Mesenchymal stem cell (in vitro differentiated cells and primary cell): ENCODE data around the gene ADGB.

Experiments
- DNase-seq: peaks from one replicate; pipeline ENCODE4 v3.0.0-alpha.2; 2013
- H2AFZ ChIP-seq: one replicate; pipeline ENCODE4 v1.6.1; 2013; ENCODE audit warnings: low read depth, mild to moderate bottlenecking, control low read depth, inconsistent platforms, low read length, moderate library complexity
- H2AK5ac ChIP-seq: 2 replicates; pipeline ENCODE4 v1.6.1; 2013; ENCODE audit warnings: low read length, moderate library complexity, mild to moderate bottlenecking, inconsistent platforms; ENCODE audit not compliant: severe bottlenecking
- H2BK120ac ChIP-seq: one replicate; pipeline ENCODE4 v1.6.1; 2013; ENCODE audit warnings: low read depth, mild to moderate bottlenecking, inconsistent platforms, low read length, moderate library complexity
- H2BK12ac ChIP-seq, 2 experiments: one replicate each; pipeline ENCODE4 v1.6.1; 2013; ENCODE audit warnings: inconsistent platforms in 2 of 2, low read length in 2 of 2, mild to moderate bottlenecking in 2 of 2, moderate library complexity in 2 of 2, control low read depth in 1 of 2
- H2BK15ac ChIP-seq: one replicate; pipeline ENCODE4 v1.6.1; 2013; ENCODE audit warnings: mild to moderate bottlenecking, low read depth, inconsistent platforms; ENCODE audit not compliant: poor library complexity, severe bottlenecking
- H2BK5ac ChIP-seq: 2 replicates; pipeline ENCODE4 v1.6.1; 2013; ENCODE audit warnings: low read depth, mild to moderate bottlenecking, low read length, control low read depth, inconsistent platforms; ENCODE audit not compliant: poor library complexity, severe bottlenecking
- H3K14ac ChIP-seq, 2 experiments: one replicate each; pipeline ENCODE4 v1.6.1; 2013; ENCODE audit warnings: inconsistent platforms in 2 of 2, low read length in 2 of 2, control low read depth in 1 of 2, mild to moderate bottlenecking in 1 of 2, moderate library complexity in 1 of 2
- H3K18ac ChIP-seq, 2 experiments: one replicate each; pipeline ENCODE4 v1.6.1; 2013; ENCODE audit warnings: inconsistent platforms in 2 of 2, low read length in 2 of 2, control low read depth in 1 of 2, low read depth in 1 of 2, mild to moderate bottlenecking in 1 of 2
- H3K23ac ChIP-seq, 2 experiments: one replicate each; pipeline ENCODE4 v1.6.1; 2013; ENCODE audit warnings: inconsistent platforms in 2 of 2, low read length in 2 of 2, mild to moderate bottlenecking in 2 of 2, moderate library complexity in 2 of 2, control low read depth in 1 of 2
- H3K27ac ChIP-seq: 2 replicates; pipeline ENCODE4 v1.5.1; 2013; ENCODE audit warnings: mild to moderate bottlenecking, moderate library complexity, low read length, control low read depth, inconsistent platforms; ENCODE audit not compliant: poor library complexity, severe bottlenecking
- H3K27me3 ChIP-seq, 2 experiments: 2 replicates each; pipeline versions ENCODE4 v1.6.1 to v1.7.0; 2013; ENCODE audit warnings: low read length in 2 of 2, mild to moderate bottlenecking in 2 of 2, moderate library complexity in 2 of 2, control low read depth in 1 of 2, inconsistent platforms in 1 of 2; ENCODE audit not compliant: control insufficient read depth in 1 of 2, insufficient read depth in 1 of 2
- H3K36me3 ChIP-seq, 2 experiments: 2 replicates each; pipeline versions ENCODE4 v1.6.1 to v1.7.0; 2013; ENCODE audit warnings: low read length in 2 of 2, control low read depth in 1 of 2, inconsistent platforms in 1 of 2, low read depth in 1 of 2, mild to moderate bottlenecking in 1 of 2; ENCODE audit not compliant: insufficient read depth in 2 of 2, control insufficient read depth in 1 of 2
- H3K4ac ChIP-seq, 2 experiments: one replicate each; pipeline ENCODE4 v1.6.1; 2013; ENCODE audit warnings: inconsistent platforms in 2 of 2, low read length in 2 of 2, mild to moderate bottlenecking in 2 of 2, moderate library complexity in 2 of 2, control low read depth in 1 of 2, low read depth in 1 of 2
- H3K4me1 ChIP-seq: 2 replicates; pipeline ENCODE4 v1.6.1; 2013; ENCODE audit warnings: low read depth, low read length, control low read depth; ENCODE audit not compliant: control insufficient read depth, insufficient read depth
- H3K4me2 ChIP-seq: 2 replicates; pipeline ENCODE4 v1.6.1; 2013; ENCODE audit warnings: low read length, mild to moderate bottlenecking, inconsistent platforms; ENCODE audit not compliant: poor library complexity, severe bottlenecking
- H3K4me3 ChIP-seq, 2 experiments: 2 replicates each; pipeline versions ENCODE4 v1.5.1 to v1.7.0; 2013; ENCODE audit warnings: low read length in 2 of 2, mild to moderate bottlenecking in 2 of 2, control low read depth in 1 of 2, low read depth in 1 of 2; ENCODE audit not compliant: insufficient read depth in 1 of 2
- H3K79me1 ChIP-seq: replicated peaks from 2 replicates; pipeline ENCODE4 v1.6.1; 2013; ENCODE audit warnings: mild to moderate bottlenecking, control low read depth, low read length, inconsistent platforms; ENCODE audit not compliant: poor library complexity, severe bottlenecking
- H3K9ac ChIP-seq: 2 replicates; pipeline ENCODE4 v1.7.0; 2013; ENCODE audit warnings: mild to moderate bottlenecking, low read length, moderate library complexity
- H3K9me3 ChIP-seq: 2 replicates; pipeline ENCODE4 v1.7.0; 2013; ENCODE audit warnings: mild to moderate bottlenecking, low read length; ENCODE audit not compliant: control insufficient read depth
- H4K8ac ChIP-seq: one replicate; pipeline ENCODE4 v1.6.1; 2013; ENCODE audit warnings: inconsistent platforms, mild to moderate bottlenecking, low read length, moderate library complexity
- H4K91ac ChIP-seq: one replicate; pipeline ENCODE4 v1.6.1; 2013; ENCODE audit warnings: mild to moderate bottlenecking, low read length, inconsistent platforms
- WGBS: methylation state at CpG from one replicate; pipeline ENCODE4 v1.1.7; 2013; ENCODE audit warnings: mixed read lengths; 5-methylcytosine and 5-hydroxymethylcytosine counted together

ADGB gene

GRCh38 chr6:146827216-146827928, 228.6 kb downstream of the ADGB start:
- Histone ChIP-seq H2BK120ac (no peak overlapping the region), H2BK12ac (no peak overlapping the region), H3K36me3 (peaks cover 0 to 5% of the 10 kb centered on the region in 2 experiments), H2AFZ (no peak overlapping the region), H3K14ac (no peak overlapping the region), H3K18ac (no peak overlapping the region), H3K79me1 (no peaks in the 10 kb centered on the region), H3K4ac (no peak overlapping the region), H3K27ac (no peak overlapping the region), H3K9me3 (no peaks in the 10 kb centered on the region), H3K4me2 (no peak overlapping the region), H2BK15ac (no peak overlapping the region), H3K27me3 (no peaks in the 10 kb centered on the region), H4K91ac (no peak overlapping the region), H3K4me3 (no peak overlapping the region), H3K9ac (no peak overlapping the region), H2BK5ac (no peak overlapping the region), H3K23ac (no peak overlapping the region), H4K8ac (no peak overlapping the region), H3K4me1 (no peaks in the 10 kb centered on the region), H2AK5ac (no peak overlapping the region)
- WGBS = 67% methylated on average over 3 of the region's 4 CpGs
- no peak for DNase-seq

DNA sequence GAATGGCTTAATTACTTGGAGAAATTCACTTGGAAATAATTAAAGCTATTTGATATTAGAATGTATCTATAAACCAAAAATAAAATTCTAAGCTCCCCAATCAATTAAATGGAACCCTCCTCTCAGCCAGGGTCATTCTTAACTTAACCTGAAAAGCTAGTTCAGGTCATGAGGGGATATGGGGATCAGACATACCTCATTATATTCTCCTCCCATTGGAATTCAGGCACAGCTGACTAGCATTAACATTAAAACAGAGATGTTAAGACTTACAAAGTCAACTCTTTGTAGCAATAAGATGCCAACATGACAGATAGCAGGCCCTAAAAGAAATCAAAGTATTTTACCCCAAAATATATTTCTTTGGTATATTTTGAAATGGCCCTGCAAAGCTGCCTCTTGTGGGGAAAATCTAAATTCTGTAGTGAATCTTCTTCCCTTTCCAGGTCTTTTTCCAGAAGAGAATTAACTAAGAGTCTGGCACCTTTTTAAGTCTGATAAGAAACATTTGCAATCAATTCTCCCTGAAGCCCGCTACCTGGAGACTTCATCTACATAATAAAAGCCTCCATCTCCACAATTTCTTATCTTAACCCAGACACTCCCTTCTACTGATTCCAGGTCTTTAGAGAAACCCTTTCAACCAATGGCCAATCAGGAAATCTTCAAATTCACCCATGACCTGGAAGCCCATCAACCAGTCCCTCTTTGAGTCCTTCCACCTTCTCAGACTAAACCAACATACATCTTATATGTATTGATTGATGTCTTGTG, 231.2 kb downstream of the ADGB start:
- Histone ChIP-seq H3K27ac (no peak overlapping the region), H3K4me2 (no peak overlapping the region), H2BK12ac (no peak overlapping the region), H3K18ac (no peak overlapping the region), H2AFZ (no peak overlapping the region), H3K9ac (no peak overlapping the region), H2AK5ac (no peak overlapping the region), H3K4me3 (no peak overlapping the region), H3K36me3 (peaks cover 0 to 7% of the 10 kb centered on the region in 2 experiments), H3K4me1 (no peaks in the 10 kb centered on the region), H3K23ac (no peak overlapping the region), H4K91ac (no peak overlapping the region), H3K27me3 (no peaks in the 10 kb centered on the region), H3K9me3 (no peaks in the 10 kb centered on the region), H2BK5ac (no peak overlapping the region), H2BK120ac (no peak overlapping the region), H2BK15ac (no peak overlapping the region), H3K79me1 (no peaks in the 10 kb centered on the region), H3K14ac (no peak overlapping the region), H3K4ac (no peak overlapping the region), H4K8ac (no peak overlapping the region)
- WGBS = 98% methylated on average over 1 of the region's 1 CpG
- no peak for DNase-seq

- H3K18ac ChIP-seq = no peak overlapping the region
- H3K4ac ChIP-seq = no peak overlapping the region
- 76% methylated on average over 2 of the region's 3 CpGs for WGBS
- no peak overlapping the region for H4K91ac ChIP-seq
- H3K9ac ChIP-seq = no peak overlapping the region
- H2AK5ac ChIP-seq = no peak overlapping the region
- H2BK12ac ChIP-seq = no peak overlapping the region
- H2BK120ac ChIP-seq = no peak overlapping the region
- H3K36me3 ChIP-seq = peaks cover 0 to 7% of the 10 kb centered on the region in 2 experiments
- no peaks in the 10 kb centered on the region for H3K79me1 ChIP-seq
- H3K9me3 ChIP-seq = no peaks in the 10 kb centered on the region
- no peak overlapping the region for H3K4me3 ChIP-seq
- no peaks in the 10 kb centered on the region for H3K4me1 ChIP-seq
- no peak overlapping the region for H2AFZ ChIP-seq
- no peak for DNase-seq
- no peaks in the 10 kb centered on the region for H3K27me3 ChIP-seq
- no peak overlapping the region for H3K23ac ChIP-seq
- no peak overlapping the region for H2BK15ac ChIP-seq
- no peak overlapping the region for H2BK5ac ChIP-seq
- H3K4me2 ChIP-seq = no peak overlapping the region
- no peak overlapping the region for H3K14ac ChIP-seq
- H3K27ac ChIP-seq = no peak overlapping the region
- no peak overlapping the region for H4K8ac ChIP-seq
Observed at GRCh38 chr6:146833157-146833556, 234.4 kb downstream of the ADGB start.

DNA sequence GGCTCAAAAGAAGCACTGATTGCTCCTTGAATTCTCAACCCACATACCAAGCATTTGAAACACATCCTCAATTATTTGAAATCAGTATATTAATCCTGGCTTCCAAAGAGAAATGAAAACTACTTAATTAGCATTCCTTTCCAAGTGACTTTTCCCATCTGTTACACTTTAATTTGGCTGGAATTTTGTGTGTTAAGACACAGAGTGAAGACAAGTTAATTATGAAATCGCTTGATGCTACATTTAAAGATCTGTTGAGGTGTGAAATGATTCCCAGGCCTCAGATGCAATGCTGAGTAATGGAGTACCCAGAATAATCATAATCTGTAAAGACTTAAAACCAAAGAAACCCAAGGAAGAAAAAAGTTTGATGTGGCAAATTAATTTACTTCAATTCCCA, 241.4 kb downstream of the ADGB start:
- H4K8ac ChIP-seq = no peak overlapping the region
- WGBS = 100% methylated on average over 1 of the region's 1 CpG
- H3K23ac ChIP-seq = no peak overlapping the region
- H3K14ac ChIP-seq = no peak overlapping the region
- no peaks in the 10 kb centered on the region for H3K27me3 ChIP-seq
- H2AK5ac ChIP-seq = no peak overlapping the region
- H2AFZ ChIP-seq = no peak overlapping the region
- no peak for DNase-seq
- H3K9me3 ChIP-seq = no peaks in the 10 kb centered on the region
- no peaks in the 10 kb centered on the region for H3K4me1 ChIP-seq
- H2BK120ac ChIP-seq = no peak overlapping the region
- H3K27ac ChIP-seq = no peak overlapping the region
- H3K79me1 ChIP-seq = no peaks in the 10 kb centered on the region
- no peak overlapping the region for H3K4me3 ChIP-seq
- H2BK15ac ChIP-seq = no peak overlapping the region
- H2BK12ac ChIP-seq = no peak overlapping the region
- peaks cover 0 to 22% of the 10 kb centered on the region in 2 experiments for H3K36me3 ChIP-seq
- H3K4ac ChIP-seq = no peak overlapping the region
- no peak overlapping the region for H3K4me2 ChIP-seq
- no peak overlapping the region for H4K91ac ChIP-seq
- H3K18ac ChIP-seq = no peak overlapping the region
- H3K9ac ChIP-seq = no peak overlapping the region
- H2BK5ac ChIP-seq = no peak overlapping the region
